ENCODE results near the gene ATXN7L2.
"Not testable (repeated sequence)": the region's sequence is repeated elsewhere in the genome, so short reads cannot be mapped to it uniquely, and the experiment has no call there.

ATXN7L2 gene, protein sequence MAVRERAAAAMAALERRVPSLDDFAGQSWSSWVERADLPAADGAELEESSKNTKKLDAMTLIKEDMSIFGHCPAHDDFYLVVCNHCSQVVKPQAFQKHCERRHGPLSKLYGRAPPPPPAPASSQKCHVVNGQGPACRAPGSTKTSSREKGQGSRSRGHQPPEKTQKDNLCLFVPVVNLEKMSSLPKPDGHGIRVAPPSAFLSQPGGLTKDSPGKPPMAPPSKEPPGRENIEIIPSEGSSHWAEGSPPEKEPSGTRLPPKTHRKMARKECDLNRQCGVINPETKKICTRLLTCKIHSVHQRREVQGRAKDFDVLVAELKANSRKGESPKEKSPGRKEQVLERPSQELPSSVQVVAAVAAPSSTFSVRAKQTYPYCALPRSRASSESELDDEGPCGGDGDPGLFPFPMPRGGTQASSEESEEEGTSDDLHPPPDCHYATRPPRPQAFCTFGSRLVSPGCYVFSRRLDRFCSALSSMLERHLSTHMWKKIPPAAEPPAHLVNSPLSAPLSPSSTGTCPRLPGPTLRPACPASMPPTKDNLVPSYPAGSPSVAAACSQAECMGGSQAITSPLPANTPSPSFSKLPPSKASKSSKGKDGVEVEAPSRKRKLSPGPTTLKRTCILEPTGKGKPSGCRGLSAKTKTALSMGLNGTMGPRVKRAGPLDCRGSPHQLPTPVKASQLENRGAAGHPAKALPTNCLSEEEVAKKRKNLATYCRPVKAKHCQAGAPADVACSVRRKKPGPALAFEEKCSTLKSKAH

GRCh38 chr1:109483672-109484518 is at the start of gene ATXN7L2:
TSS of gene ATXN7L2 (plus strand) at chr1:109483905. CDS start at chr1:109483954, 49 bp downstream.
- in situ Hi-C loops (cut with MboI; ENCODE audit: low sequenced_read_pairs, unreplicated experiment): no loop called here
- TF ChIP-seq, protein P1, sequence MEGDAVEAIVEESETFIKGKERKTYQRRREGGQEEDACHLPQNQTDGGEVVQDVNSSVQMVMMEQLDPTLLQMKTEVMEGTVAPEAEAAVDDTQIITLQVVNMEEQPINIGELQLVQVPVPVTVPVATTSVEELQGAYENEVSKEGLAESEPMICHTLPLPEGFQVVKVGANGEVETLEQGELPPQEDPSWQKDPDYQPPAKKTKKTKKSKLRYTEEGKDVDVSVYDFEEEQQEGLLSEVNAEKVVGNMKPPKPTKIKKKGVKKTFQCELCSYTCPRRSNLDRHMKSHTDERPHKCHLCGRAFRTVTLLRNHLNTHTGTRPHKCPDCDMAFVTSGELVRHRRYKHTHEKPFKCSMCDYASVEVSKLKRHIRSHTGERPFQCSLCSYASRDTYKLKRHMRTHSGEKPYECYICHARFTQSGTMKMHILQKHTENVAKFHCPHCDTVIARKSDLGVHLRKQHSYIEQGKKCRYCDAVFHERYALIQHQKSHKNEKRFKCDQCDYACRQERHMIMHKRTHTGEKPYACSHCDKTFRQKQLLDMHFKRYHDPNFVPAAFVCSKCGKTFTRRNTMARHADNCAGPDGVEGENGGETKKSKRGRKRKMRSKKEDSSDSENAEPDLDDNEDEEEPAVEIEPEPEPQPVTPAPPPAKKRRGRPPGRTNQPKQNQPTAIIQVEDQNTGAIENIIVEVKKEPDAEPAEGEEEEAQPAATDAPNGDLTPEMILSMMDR (IDR thresholded peaks at IDR 0.05; ENCODE audit: borderline replicate concordance, control extremely low read depth, extremely low read depth, insufficient read depth, missing control alignments): no peak
- DNase-seq (ENCODE audit: low spot score): peak; percentile 99

GRCh38 chr1:109434484-109434883 is 49.2 kb upstream of the ATXN7L2 start:
- DNase-seq (ENCODE audit: low spot score): no peak
- TF ChIP-seq, protein P1 (IDR thresholded peaks at IDR 0.05; ENCODE audit: borderline replicate concordance, control extremely low read depth, extremely low read depth, insufficient read depth, missing control alignments): no peak

DNA sequence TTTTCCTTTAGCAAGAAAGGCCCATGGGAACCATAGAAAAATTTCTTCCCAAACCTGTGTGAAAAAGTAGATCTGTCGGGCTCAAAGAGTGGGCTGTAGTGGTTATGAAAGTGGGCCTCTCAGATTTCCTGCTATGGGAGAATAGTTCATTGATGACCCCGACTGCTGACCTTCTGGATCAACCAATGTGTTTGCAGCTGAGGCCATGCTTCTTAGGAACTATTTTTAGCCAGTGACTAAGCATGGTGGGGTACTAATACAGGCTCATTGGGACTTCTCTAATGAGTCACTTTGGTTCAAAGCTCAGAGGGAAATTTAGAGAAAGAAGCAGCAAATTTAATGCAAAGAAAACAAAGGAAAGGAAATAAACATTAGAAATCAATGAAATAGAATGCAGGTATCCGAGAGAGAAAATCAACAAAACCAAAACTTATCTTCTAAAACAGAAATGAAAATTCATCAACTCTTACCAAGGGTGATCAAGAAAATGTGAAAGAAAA is 44.9 kb upstream of the ATXN7L2 start:
- TF ChIP-seq, protein P1 (IDR thresholded peaks at IDR 0.05; ENCODE audit: borderline replicate concordance, control extremely low read depth, extremely low read depth, insufficient read depth, missing control alignments): no peak
- DNase-seq (ENCODE audit: low spot score): peak; percentile 49
- in situ Hi-C loops (cut with MboI; ENCODE audit: low sequenced_read_pairs, unreplicated experiment): no loop called here

More at GRCh38 chr1:109434484-109434883, 49.2 kb upstream of the ATXN7L2 start:
- in situ Hi-C loops (cut with MboI; ENCODE audit: low sequenced_read_pairs, unreplicated experiment): no loop called here

GRCh38 chr1:109441069-109441468 is 42.6 kb upstream of the ATXN7L2 start:
- in situ Hi-C loops (cut with MboI; ENCODE audit: low sequenced_read_pairs, unreplicated experiment): no loop called here

DNA sequence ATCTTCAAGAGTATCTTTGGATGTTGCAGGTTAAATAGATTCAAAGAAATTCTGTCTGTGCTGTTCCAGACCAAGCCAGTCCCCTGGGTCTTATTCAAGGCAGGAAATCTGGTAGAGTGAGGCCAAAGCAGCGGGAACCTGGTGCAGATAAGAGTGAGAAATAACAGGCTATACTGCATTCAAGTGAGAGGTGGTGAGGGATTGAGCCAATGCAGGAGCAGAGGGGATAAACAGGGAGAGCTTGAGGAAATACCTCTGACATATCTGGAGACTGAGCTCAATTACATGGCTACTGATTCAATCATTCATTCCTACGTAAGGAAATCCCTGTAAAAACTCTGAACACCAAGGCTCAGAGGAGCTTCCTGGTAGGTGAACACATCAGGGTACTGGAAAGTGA is 40.2 kb upstream of the ATXN7L2 start:
- TF ChIP-seq, protein P1 (IDR thresholded peaks at IDR 0.05; ENCODE audit: borderline replicate concordance, control extremely low read depth, extremely low read depth, insufficient read depth, missing control alignments): no peak
- DNase-seq (ENCODE audit: low spot score): no peak
- in situ Hi-C loops (cut with MboI; ENCODE audit: low sequenced_read_pairs, unreplicated experiment): no loop called here

More at GRCh38 chr1:109441069-109441468, 42.6 kb upstream of the ATXN7L2 start:
- no peak for DNase-seq (ENCODE audit: low spot score)
- TF ChIP-seq, protein P1 (IDR thresholded peaks at IDR 0.05; ENCODE audit: borderline replicate concordance, control extremely low read depth, extremely low read depth, insufficient read depth, missing control alignments): no peak

DNA sequence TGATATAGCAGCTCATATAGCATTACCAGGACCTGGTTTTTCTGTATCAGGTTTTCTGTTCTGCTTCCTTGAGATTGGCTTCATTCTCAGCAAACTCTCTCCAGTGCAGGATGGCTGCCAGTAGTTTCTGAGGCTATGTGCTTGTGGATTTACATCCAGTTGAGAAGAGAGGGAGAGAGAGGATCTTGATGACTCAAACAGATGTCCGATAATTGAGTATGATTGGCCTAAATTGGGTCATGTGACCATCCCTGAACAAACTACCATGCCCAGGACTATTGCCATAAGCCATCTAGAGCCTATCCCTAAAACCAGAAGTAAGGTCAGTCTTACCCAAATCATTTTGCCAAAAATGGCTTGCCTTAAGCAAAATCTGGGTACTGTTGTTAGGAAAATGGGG is 39.4 kb upstream of the ATXN7L2 start:
- DNase-seq (ENCODE audit: low spot score): no peak
- TF ChIP-seq, protein P1 (IDR thresholded peaks at IDR 0.05; ENCODE audit: borderline replicate concordance, control extremely low read depth, extremely low read depth, insufficient read depth, missing control alignments): no peak
- in situ Hi-C loops (cut with MboI; ENCODE audit: low sequenced_read_pairs, unreplicated experiment): no loop called here

- in situ Hi-C loops (cut with MboI; ENCODE audit: low sequenced_read_pairs, unreplicated experiment); DNase-seq (ENCODE audit: low spot score): not testable (repeated sequence)
Observed at GRCh38 chr1:109445949-109446695, 37.6 kb upstream of the ATXN7L2 start.
